KOPT-K1 (cell line): ENCODE data around the gene MTA3.

Experiments
- H3K27ac ChIP-seq: fragments of 200-600 bp; sonication (generic); 2 replicates; pipeline ENCODE4 v1.5.1; 2016; ENCODE audit warnings: antibody characterized with exemption, mild to moderate bottlenecking, low read depth, low read length; ENCODE audit not compliant: poor library complexity, severe bottlenecking
- H3K36me3 ChIP-seq: fragments of 200-600 bp; sonication (generic); 2 replicates; pipeline ENCODE4 v1.5.1; 2017; ENCODE audit warnings: antibody characterized with exemption, mild to moderate bottlenecking, low read length, moderate library complexity; ENCODE audit not compliant: insufficient read depth
- H3K9me3 ChIP-seq: fragments of 200-600 bp; sonication (generic); 2 replicates; pipeline ENCODE4 v1.5.1; 2017; ENCODE audit warnings: antibody characterized with exemption, low read length, mild to moderate bottlenecking; ENCODE audit not compliant: insufficient read depth, poor library complexity, severe bottlenecking

MTA3 gene

DNA sequence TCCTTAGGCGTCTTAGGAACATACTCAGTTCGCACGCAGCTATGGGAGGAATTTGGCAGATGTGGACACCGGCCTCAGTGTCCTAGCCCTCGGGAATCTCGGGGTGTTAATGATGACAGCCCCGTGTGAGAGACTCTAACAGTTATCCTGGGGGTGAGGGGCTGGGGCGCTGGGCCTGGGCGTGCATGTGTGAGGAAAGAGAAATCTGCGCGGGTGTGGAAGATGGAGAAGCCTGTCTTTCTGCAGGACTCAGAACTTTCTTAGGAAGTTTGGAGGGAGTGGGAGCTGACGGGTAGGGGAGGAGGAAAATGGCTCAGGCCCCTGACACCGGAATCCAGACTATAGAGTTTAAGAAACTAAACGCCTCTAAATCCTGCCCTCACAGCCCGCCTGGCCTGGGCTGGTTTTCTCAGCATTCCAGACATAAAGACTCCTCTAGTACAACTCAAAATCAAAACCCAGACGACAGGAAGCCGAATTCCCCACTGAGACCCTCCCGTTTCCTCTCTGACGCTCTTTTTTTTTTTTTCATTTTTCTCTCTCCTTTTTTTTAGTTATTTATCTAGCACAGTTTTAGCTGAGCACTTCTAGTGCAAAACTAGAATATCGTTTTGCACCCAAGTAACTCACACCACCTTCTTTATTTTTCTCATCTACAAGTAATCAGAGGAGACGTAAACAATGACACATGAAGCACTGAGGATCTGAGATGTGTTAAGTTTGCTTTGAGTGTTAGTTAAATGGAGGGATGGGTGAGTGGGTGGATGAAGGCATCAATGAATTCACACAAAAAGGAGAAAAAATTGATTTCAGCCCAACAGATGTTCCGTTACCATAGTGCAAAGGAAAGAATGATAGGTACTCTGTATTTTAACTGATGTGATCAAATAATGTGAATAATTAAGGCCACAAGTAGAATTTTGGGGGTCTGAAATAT, 225.2 kb downstream of the MTA3 start:
- Histone ChIP-seq H3K36me3 (no peaks in the 10 kb centered on the region), H3K27ac (no peak overlapping the region), H3K9me3 (no peaks in the 10 kb centered on the region)

GRCh38 chr2:42794271-42795046, 226.0 kb downstream of the MTA3 start:
- Histone ChIP-seq H3K27ac (no peak overlapping the region), H3K36me3 (no peaks in the 10 kb centered on the region)

GRCh38 chr2:42795275-42795674, 226.8 kb downstream of the MTA3 start:
- Histone ChIP-seq H3K27ac (no peak overlapping the region), H3K9me3 (no peaks in the 10 kb centered on the region), H3K36me3 (no peaks in the 10 kb centered on the region)

More at GRCh38 chr2:42794271-42795046, 226.0 kb downstream of the MTA3 start:
- no peaks in the 10 kb centered on the region for H3K9me3 ChIP-seq

DNA sequence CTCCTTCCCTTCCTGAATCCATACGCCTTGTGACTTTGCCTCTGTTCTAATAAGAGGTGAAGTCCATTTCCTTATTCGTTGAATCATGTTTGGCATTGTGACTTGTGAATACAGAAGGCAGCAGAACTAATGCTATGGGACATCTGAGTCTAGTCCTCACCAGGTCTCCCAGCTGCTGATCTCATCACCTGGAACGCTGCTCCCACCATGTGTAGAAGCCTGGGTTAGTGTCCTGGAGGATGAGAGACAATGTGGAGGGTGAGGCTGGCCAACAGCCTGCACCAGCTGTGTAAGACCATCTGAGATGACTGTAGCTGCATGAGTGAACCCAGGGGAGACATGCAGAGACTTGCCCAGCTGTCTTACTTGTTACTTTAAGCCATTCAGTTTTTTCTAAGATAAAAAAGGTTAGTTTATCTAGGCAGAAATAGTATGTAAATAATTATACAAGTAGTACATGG, 227.4 kb downstream of the MTA3 start:
- no peaks in the 10 kb centered on the region for H3K36me3 ChIP-seq
- H3K27ac ChIP-seq: no peak overlapping the region

GRCh38 chr2:42796427-42797248, 228.2 kb downstream of the MTA3 start:
- Histone ChIP-seq H3K9me3 (no peaks in the 10 kb centered on the region), H3K27ac (no peak overlapping the region), H3K36me3 (no peaks in the 10 kb centered on the region)

More for the DNA sequence above, 227.4 kb downstream of the MTA3 start:
- no peaks in the 10 kb centered on the region for H3K9me3 ChIP-seq

DNA sequence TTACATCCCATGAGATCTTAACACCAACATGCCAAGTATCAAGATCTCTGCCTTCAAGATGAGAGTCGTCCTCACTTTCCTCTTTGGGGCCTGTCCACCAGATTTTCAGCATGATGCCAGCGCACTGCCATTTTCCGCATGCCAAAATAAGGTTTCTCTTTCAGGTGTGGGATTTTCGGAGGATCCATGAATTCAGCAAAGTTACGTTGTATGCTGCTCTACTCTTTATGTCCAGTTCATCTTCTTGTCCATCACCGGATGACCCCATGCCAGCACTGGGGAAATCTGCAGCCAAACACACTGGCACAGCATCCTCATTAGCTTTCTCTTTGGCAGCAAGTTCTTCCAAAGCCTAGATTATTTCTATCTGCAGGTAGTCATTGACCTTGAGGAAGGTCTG, 228.8 kb downstream of the MTA3 start:
- Histone ChIP-seq H3K9me3 (no peaks in the 10 kb centered on the region), H3K36me3 (no peaks in the 10 kb centered on the region), H3K27ac (no peak overlapping the region)

- Histone ChIP-seq H3K27ac (no peak overlapping the region), H3K9me3 (no peaks in the 10 kb centered on the region), H3K36me3 (no peaks in the 10 kb centered on the region)
Measured at GRCh38 chr2:42799881-42800280, 231.4 kb downstream of the MTA3 start.

DNA sequence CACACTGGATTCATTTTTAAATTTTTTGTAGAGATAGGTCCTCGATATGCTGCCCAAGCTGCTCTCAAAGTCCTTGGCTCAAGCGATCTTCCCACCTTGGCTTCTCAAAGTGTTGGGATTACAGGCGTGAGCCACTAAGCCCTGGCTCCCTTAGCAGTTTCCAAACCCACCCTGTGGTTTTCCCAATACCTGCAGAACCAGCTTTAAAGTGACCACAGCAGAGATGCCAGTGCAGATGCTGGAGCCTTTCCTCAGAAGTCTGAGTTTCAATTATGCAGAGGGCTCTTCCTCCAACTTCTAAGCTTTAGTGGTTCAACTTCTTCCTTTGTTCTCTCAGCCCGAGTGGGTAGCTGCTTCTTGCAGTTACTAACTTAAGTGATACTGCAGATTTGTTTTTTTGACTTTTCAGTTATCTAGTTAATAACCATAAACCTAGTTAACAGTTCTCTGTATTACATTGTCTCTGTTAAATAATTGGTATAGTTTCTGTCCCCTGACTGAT, 232.1 kb downstream of the MTA3 start:
- no peaks in the 10 kb centered on the region for H3K36me3 ChIP-seq
- H3K9me3 ChIP-seq: no peaks in the 10 kb centered on the region
- H3K27ac ChIP-seq: no peak overlapping the region

DNA sequence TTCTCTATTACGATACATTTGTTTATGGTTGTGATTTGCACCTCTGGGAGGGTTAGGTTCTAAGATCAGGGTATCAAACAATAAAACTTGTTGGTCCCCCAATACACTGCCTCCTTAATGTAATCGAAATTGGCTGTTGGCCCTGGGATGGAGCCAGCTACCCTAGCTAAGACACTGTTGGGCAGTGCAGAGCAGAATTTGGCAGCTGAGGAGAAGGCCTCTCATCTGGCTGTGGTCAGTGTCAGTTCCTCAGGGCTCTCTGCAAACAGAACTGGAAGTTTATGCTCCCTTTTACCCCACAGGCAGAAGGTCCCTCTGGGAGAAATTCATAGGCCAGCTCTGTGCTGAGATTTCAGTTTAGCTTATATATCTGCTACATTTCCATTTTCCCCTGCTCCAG, 232.5 kb downstream of the MTA3 start:
- Histone ChIP-seq H3K27ac (no peak overlapping the region), H3K9me3 (no peaks in the 10 kb centered on the region), H3K36me3 (no peaks in the 10 kb centered on the region)

- no peaks in the 10 kb centered on the region for H3K9me3 ChIP-seq
- no peak overlapping the region for H3K27ac ChIP-seq
- H3K36me3 ChIP-seq: no peaks in the 10 kb centered on the region
Measured at GRCh38 chr2:42801381-42801780, 232.9 kb downstream of the MTA3 start.

GRCh38 chr2:42802150-42802549, 233.7 kb downstream of the MTA3 start:
- H3K27ac ChIP-seq: no peak overlapping the region
- no peaks in the 10 kb centered on the region for H3K9me3 ChIP-seq
- H3K36me3 ChIP-seq: no peaks in the 10 kb centered on the region

DNA sequence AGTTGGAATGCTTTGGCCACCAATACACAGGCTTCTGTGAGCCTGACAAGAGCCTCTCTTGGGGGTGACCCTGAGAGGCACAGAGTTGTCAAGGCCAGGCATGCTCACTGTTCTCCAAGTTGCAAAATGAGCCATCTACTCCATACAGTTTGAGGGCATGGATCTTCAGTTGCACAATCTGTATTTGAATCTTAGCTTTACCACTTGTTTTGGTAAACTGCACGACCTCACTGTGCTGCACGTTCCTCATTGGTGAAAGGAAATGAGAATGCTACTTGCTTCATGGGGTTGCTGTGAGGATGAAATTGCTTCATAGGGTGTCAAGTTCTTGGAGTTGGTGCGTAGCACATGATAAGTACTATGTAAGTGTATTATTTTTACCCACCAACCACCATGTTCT, 235.9 kb downstream of the MTA3 start:
- no peak overlapping the region for H3K27ac ChIP-seq
- H3K9me3 ChIP-seq: no peaks in the 10 kb centered on the region
- no peaks in the 10 kb centered on the region for H3K36me3 ChIP-seq

DNA sequence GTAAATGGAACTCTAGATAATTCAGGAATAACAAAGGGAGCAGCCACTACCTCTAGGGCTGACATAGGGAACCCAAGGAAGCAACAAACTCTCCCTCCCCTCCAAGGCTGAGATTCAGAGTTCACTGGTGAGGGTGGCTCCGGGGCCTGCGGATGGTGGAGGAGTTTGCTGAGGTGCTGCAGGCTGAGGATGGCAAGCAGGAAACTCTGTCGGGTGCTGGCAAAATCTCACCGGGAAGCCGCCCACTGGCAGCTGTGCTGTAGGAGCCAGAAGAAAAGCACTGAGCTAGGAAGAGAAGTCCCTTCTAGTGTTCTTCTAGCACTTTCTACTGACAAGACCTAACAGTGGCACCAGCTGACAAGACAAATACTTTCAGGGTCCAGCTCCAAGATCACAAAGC, 236.5 kb downstream of the MTA3 start:
- Histone ChIP-seq H3K27ac (no peak overlapping the region), H3K36me3 (no peaks in the 10 kb centered on the region), H3K9me3 (no peaks in the 10 kb centered on the region)
